Activated naive CD8-positive, alpha-beta T cell treated with anti-CD3 and anti-CD28 coated beads, Interleukin-2, amount 50 U/mL, for 24 hours (primary cell): ENCODE data around the gene MRPS25.

Experiments
- ATAC-seq: fragments of 150-1000 bp; cut with Tn5 transposase; one replicate; pipeline ENCODE4 v1.10.0; 2021
- DNase-seq: peaks from one replicate; pipeline ENCODE4 v3.0.0; 2021
- H3K27ac Mint-ChIP-seq: one replicate; pipeline ENCODE4 v1.8.0; 2021; ENCODE audit warnings: mild to moderate bottlenecking, mixed read lengths
- H3K27me3 Mint-ChIP-seq: one replicate; pipeline ENCODE4 v1.8.0; 2021; ENCODE audit warnings: mixed read lengths
- H3K36me3 Mint-ChIP-seq: one replicate; pipeline ENCODE4 v1.8.0; 2021; ENCODE audit warnings: low read depth, mixed read lengths
- H3K4me1 Mint-ChIP-seq: one replicate; pipeline ENCODE4 v1.8.0; 2021; ENCODE audit warnings: mixed read lengths
- H3K4me3 Mint-ChIP-seq: one replicate; pipeline ENCODE4 v1.8.0; 2021; ENCODE audit warnings: mild to moderate bottlenecking, moderate library complexity, mixed read lengths
- H3K9me3 Mint-ChIP-seq: one replicate; pipeline ENCODE4 v1.8.0; 2021; ENCODE audit warnings: mixed read lengths

The MRPS25 gene

DNA sequence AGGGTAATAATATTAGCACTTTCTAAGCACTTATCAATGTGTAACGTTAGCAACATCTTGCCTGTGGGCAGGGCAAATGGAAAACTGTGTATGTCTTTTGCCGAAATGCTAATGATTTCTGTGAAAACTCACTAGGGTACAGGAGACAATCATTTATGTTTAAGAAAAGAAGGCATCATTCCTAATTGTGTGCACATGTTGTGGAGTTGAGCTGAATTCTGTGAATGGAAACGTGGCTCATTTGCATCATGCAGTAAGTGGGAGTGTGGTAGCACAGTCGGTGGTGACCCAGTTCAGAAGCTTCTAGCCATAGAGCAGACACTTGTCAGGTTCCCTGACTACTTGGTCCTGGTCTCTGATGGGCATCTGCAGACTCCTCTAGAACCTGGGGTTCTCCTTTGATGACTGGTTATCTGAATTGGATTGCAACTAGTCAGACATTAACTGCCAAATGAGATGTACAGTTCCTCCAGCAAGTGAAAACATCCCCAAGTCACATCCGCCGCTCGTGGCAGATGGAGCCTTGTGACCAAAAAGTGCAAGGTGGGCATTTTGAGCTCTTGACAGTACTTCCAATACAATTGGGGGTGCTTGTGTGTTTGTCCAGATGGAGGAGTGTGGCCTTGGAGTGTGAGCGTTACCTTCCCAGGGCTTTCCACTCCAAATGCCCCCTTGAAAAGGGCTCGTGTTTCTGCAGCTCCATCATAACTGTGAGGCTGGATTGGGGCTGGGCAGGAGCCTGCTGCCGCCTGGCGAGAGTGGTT is 21.5 kb downstream of the MRPS25 start:
- H3K4me1 Mint-ChIP-seq = peaks cover 22% of the 10 kb centered on the region
- H3K27me3 Mint-ChIP-seq = no peaks in the 10 kb centered on the region
- peaks cover 67% of the 10 kb centered on the region for H3K36me3 Mint-ChIP-seq
- peak overlapping the region; percentile 51 for H3K27ac Mint-ChIP-seq
- DNase-seq (no peak), ATAC-seq (no peak)
- no peaks in the 10 kb centered on the region for H3K9me3 Mint-ChIP-seq
- H3K4me3 Mint-ChIP-seq = no peak overlapping the region

DNA sequence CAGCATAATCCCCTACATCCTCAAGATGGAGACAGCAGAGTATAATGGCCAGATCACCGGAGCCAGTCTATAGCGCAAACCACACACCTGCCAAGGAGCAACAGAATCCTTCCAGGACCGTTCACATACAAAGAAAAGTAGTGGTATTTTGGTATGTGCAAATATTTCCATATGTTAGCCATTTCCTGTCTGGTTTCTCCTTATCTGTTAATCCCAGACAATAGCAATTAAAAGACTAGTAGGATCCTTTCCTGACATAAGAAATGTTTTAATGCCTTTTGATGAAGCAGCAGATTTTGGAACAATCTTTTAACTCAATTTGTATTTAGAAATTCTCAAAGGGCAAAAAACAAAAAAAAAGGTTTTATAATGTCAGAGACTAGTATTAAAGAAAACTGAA is 22.2 kb downstream of the MRPS25 start:
- ATAC-seq (no peak), DNase-seq (no peak)
- Mint-ChIP-seq H3K4me3 (no peak overlapping the region), H3K4me1 (peaks cover 22% of the 10 kb centered on the region), H3K27me3 (no peaks in the 10 kb centered on the region), H3K9me3 (no peaks in the 10 kb centered on the region), H3K27ac (no peak overlapping the region), H3K36me3 (peaks cover 64% of the 10 kb centered on the region)

DNA sequence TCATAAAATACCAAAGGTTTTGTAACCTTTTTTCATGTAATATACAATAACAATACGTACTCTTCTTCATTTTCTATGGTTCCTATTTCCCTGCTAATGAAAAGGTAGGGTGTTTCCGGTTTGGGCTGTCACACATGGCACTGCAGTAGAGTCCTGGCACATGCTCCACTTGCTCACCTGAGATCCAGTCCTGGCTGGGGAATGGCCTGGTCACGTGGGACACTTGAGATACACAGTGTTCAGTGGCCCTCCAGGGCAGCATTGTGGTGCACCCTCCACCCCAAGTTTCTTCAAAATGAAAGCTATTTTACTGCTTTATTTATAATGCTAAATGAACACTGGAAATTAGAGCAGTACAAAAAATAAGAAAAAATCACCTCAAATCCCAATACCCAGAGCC is 23.2 kb downstream of the MRPS25 start:
- ATAC-seq (no peak), DNase-seq (no peak)
- H3K4me3 Mint-ChIP-seq = no peak overlapping the region
- peaks cover 22% of the 10 kb centered on the region for H3K4me1 Mint-ChIP-seq
- peak overlapping the region; percentile 33 for H3K27ac Mint-ChIP-seq
- H3K36me3 Mint-ChIP-seq = peaks cover 65% of the 10 kb centered on the region
- no peaks in the 10 kb centered on the region for H3K9me3 Mint-ChIP-seq
- no peaks in the 10 kb centered on the region for H3K27me3 Mint-ChIP-seq

DNA sequence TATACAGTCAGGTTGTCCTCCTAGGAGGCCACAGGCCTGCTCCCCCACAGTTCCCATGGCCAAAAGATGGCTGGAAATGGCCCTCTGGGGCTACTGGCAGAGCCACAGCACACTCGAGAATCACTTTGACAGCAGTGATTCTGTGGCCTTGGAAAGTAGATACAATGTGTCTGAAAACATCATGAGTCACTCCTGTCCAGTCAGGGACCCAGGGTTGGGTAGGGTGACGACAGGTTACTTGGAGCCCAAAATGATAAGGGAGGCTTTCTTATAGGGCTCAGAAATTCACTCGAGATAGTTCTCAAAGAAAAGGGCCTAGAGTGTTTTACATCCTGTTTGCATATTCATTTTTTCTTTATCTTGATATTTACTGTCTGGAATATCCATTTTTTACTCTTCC is 24.3 kb downstream of the MRPS25 start:
- ATAC-seq = no peak
- DNase-seq = no peak
- Mint-ChIP-seq H3K36me3 (peaks cover 58% of the 10 kb centered on the region), H3K9me3 (no peaks in the 10 kb centered on the region), H3K27ac (peak overlapping the region; percentile 43), H3K27me3 (no peaks in the 10 kb centered on the region), H3K4me1 (peaks cover 19% of the 10 kb centered on the region), H3K4me3 (no peak overlapping the region)

DNA sequence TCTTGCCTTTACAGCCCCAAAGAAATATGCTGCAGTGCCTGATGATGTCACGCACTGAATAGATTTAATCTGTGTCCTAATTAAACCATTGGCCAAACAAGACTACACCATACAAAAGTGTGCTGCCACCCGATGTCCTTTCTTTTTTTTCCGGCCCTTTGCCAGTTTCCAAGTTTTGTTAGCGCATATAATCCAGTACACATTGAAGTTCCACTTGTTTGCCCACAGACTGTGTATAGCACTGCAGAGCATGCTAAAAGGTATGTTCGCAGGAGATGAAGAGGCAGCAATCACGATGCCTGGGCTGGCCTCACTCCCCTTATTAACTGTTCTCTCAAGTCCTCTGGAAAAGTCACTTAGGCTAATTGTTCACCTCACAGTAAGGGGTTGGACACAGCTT is 26.8 kb downstream of the MRPS25 start:
- ATAC-seq (no peak), DNase-seq (no peak)
- H3K27me3 Mint-ChIP-seq = no peaks in the 10 kb centered on the region
- H3K4me1 Mint-ChIP-seq = peaks cover 6% of the 10 kb centered on the region
- H3K27ac Mint-ChIP-seq = no peak overlapping the region
- no peaks in the 10 kb centered on the region for H3K9me3 Mint-ChIP-seq
- no peak overlapping the region for H3K4me3 Mint-ChIP-seq
- H3K36me3 Mint-ChIP-seq = peaks cover 46% of the 10 kb centered on the region

DNA sequence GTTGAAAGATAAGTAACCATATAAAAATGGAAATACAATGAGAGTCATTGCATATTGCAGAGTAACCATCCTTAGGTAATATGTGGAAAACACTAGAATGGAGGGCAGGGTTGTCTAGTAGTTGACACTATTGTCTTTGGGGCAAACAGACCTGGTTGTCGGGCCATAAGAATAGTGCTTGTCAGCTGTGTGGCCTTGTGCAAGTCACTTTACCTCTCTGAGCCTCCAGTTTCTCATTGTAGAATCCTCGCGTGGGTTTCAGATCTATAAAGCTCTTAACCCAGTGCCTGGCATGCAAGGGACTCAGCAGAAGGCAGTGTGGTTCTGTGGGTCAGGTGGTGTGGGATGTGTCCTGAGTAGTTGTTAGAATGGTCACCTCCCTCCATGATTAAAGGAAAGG is 32.0 kb downstream of the MRPS25 start:
- DNase-seq (no peak), ATAC-seq (no peak)
- Mint-ChIP-seq H3K27ac (no peak overlapping the region), H3K4me1 (no peaks in the 10 kb centered on the region), H3K4me3 (no peak overlapping the region), H3K9me3 (no peaks in the 10 kb centered on the region), H3K27me3 (no peaks in the 10 kb centered on the region), H3K36me3 (peaks cover 33% of the 10 kb centered on the region)

DNA sequence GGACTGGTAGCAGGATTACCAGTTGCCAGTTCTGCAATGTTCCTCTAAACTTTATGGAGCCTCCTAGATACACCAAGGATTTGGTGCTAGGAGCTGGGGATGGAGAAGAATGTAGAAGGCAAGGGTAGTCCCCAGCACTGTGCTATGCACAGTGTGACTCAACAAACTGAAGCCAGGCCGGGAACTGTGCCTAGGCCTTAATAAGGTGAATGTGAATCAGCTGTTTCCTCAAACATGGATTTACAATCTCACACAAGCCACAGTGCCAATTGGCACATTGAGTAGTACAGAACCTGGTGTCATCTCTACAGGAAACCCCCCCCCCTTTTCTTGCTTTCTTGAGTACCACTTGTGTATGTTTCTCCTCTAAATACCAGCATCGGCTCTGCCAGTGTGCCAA is 32.5 kb downstream of the MRPS25 start:
- DNase-seq (no peak), ATAC-seq (no peak)
- Mint-ChIP-seq H3K9me3 (no peaks in the 10 kb centered on the region), H3K27me3 (no peaks in the 10 kb centered on the region), H3K4me3 (no peak overlapping the region), H3K27ac (no peak overlapping the region), H3K4me1 (no peaks in the 10 kb centered on the region), H3K36me3 (peaks cover 33% of the 10 kb centered on the region)

DNA sequence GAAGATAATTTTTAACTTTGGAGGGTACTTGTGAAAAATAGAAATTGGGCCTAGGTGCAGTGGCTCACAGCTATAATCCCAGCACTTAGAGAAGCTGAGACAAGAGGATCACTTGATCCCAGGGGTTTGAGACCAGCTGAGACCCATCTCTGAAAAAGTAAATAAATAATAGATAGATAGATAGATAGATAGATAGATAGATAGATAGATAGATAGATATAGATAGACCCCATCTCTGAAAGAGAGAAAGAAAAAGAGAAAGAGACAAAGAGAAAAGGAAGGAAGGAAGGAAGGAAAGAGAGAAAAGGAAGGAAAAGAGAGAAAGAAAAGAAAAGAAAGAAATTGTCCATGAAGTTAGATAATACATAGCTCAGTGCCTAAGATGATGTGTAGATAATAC is 35.5 kb downstream of the MRPS25 start:
- H3K4me3 Mint-ChIP-seq = no peak overlapping the region
- no peak overlapping the region for H3K27ac Mint-ChIP-seq
- ATAC-seq = no peak
- no peaks in the 10 kb centered on the region for H3K9me3 Mint-ChIP-seq
- H3K27me3 Mint-ChIP-seq = no peaks in the 10 kb centered on the region
- H3K36me3 Mint-ChIP-seq = peaks cover 37% of the 10 kb centered on the region
- no peaks in the 10 kb centered on the region for H3K4me1 Mint-ChIP-seq
- no peak for DNase-seq

DNA sequence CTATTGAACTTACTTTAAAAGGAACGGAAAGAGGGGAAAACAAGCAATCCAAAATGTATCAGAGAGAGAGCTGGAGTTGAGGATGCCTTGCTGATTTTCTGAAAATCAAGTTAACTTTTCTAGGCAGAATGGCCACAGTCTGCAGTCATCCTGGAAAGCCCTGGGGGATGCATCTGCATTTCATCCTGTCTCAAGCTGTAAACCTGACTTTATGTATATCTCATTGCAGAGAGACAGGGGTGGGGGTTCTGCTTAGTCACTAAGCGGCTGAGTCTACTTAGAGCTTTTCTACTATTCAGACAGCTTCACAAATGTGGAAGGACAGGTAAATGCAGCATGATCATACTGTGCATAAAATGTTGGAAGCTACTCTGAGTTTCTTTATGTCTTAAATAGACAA is 41.4 kb downstream of the MRPS25 start:
- Mint-ChIP-seq H3K36me3 (peaks cover 40% of the 10 kb centered on the region), H3K4me1 (no peaks in the 10 kb centered on the region), H3K9me3 (no peaks in the 10 kb centered on the region), H3K4me3 (no peak overlapping the region), H3K27ac (no peak overlapping the region), H3K27me3 (no peaks in the 10 kb centered on the region)
- DNase-seq (no peak), ATAC-seq (no peak)

DNA sequence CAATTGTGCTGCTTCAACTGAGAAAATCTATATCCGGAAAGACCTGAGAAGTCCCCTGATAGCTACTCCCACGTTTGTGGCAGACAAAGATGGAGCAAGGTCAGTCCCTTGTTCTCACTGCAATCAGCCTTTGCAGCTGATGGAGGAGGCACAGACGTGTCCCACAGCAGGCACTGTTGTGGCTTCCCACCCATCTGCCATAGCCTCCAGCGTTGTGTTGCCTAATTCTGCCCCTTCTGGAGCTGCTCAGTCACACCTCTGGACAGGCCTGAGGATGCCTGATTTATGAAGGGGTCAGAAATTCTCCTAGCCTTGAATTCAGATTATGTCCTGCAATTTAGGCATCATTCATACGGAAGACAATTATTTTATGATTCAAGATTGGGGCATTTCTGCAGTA is 41.9 kb downstream of the MRPS25 start:
- Mint-ChIP-seq H3K4me3 (no peak overlapping the region), H3K27ac (no peak overlapping the region), H3K36me3 (peaks cover 40% of the 10 kb centered on the region), H3K27me3 (no peaks in the 10 kb centered on the region), H3K4me1 (no peaks in the 10 kb centered on the region), H3K9me3 (no peaks in the 10 kb centered on the region)
- DNase-seq (no peak), ATAC-seq (no peak)

DNA sequence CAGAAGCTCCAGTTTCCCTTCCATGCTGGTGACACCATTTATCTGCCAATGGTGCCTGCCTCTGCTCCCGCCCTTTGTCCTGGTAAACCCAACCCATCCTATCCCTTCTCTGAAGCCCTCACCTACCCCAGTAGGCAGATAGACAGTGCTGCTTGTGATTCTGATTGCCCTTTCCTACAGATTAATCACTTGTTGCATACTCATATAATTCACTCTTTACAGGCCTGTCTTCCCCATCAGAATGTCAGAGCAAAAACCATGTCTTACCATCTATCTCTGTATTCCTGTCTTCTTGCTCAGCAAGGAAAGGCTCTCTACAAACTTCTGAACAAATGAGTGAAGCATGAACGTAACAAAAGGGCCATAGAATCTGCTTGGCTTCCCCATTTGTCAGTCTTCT is 47.9 kb downstream of the MRPS25 start:
- Mint-ChIP-seq H3K27me3 (no peaks in the 10 kb centered on the region), H3K9me3 (no peaks in the 10 kb centered on the region), H3K4me3 (no peak overlapping the region), H3K4me1 (no peaks in the 10 kb centered on the region), H3K27ac (no peak overlapping the region), H3K36me3 (peaks cover 58% of the 10 kb centered on the region)
- no peak for DNase-seq
- no peak for ATAC-seq

DNA sequence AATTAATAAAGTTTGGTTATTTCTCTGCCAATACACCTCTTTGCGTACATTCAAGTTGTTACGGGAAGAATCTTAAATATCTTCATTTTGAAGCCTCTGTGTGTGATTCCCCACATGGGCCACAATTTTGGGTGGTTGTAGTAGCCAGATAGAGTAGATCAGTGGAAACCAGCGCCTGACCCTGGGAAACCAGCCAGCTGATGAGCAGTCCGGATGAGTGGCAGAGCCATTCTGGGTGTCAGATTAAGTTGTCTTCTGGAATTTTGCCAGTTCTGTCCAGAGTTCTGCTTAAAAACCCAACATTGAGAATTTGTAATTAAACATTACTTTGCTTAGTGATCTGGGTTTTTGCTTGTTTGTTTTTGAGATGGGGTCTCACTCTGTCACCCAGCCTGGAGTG is 49.7 kb downstream of the MRPS25 start:
- Mint-ChIP-seq H3K4me3 (no peak overlapping the region), H3K36me3 (peaks cover 52% of the 10 kb centered on the region), H3K4me1 (peaks cover 10% of the 10 kb centered on the region), H3K27me3 (no peaks in the 10 kb centered on the region), H3K27ac (no peak overlapping the region), H3K9me3 (no peaks in the 10 kb centered on the region)
- ATAC-seq = no peak
- no peak for DNase-seq

DNA sequence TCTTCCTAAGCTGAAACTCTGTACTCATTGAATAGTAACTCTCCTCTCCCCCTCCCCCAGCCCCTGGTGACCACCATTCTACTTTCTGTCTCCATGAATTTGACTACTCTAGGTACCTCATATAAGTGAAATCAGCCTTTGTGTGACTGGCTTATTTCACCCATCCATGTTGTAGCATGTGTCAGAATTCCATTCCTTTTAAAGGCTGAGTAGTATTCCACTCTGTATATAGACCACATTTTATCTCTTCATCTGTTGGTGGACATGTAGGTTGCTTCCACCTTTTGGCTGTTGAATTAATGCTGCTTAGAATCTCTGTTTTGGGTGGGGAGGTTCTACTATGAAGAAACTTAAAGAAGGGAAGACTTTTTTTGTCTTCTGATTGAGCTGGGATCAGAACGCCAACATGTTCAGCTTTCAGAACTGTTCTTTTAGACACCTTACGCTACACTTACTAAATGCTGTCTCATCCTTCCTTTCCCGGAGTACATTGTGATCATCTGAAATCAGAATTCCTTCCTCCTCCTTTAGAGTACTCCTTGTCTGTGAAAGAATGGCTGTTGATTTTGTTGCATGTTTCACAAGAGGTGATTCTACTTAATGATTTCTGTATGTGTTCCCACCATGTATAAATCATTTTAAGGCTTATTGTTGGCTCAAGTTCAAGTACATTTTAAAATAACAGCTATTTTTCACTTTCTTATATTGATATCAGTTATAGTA is 50.3 kb downstream of the MRPS25 start:
- Mint-ChIP-seq H3K27ac (no peak overlapping the region), H3K9me3 (no peaks in the 10 kb centered on the region), H3K36me3 (peaks cover 56% of the 10 kb centered on the region), H3K4me1 (peaks cover 10% of the 10 kb centered on the region), H3K27me3 (no peaks in the 10 kb centered on the region), H3K4me3 (no peak overlapping the region)
- no peak for ATAC-seq
- DNase-seq = no peak

DNA sequence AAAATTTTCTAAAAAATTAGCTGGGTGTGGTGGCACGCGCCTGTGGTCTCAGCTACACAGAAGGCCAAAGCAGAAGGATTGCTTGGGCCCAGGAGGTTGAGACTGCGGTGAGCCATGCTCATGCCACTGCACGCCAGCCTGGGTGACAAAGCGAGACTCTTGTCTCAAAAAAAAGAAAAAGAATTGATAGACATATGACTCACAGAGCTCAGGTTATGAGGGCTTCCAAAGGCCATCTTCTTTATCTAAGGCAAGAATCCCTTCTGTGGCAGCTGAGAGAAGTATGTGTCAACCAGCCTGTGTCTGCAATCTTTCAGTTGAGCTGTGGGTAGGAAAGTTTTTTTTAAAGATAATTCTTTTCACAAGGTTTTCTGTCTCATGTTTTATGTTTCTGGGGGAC is 53.9 kb downstream of the MRPS25 start:
- H3K4me3 Mint-ChIP-seq = no peak overlapping the region
- peaks cover 44% of the 10 kb centered on the region for H3K36me3 Mint-ChIP-seq
- H3K9me3 Mint-ChIP-seq = no peaks in the 10 kb centered on the region
- ATAC-seq (peak; percentile 68), DNase-seq (no peak)
- H3K4me1 Mint-ChIP-seq = peaks cover 10% of the 10 kb centered on the region
- H3K27ac Mint-ChIP-seq = peak overlapping the region; percentile 11
- no peaks in the 10 kb centered on the region for H3K27me3 Mint-ChIP-seq

DNA sequence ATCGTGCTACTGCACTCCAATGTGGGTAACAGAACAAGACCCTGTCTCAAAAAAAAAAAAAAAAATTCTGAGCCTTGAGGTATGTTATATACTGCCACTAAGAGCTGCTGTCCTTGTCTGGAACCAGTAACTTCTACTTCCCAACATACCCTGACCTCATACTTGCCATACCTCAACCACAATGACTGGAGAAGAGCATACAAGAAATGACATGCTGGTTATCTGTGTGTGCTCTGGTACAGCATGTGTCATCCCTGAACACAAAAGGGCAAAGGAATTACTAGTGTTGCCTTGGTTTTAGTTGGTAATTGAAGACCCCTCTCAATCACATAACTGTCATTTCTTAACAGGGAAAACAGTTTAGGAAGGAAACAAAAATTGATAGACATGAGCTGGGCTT is 54.5 kb downstream of the MRPS25 start:
- H3K27me3 Mint-ChIP-seq = no peaks in the 10 kb centered on the region
- peaks cover 43% of the 10 kb centered on the region for H3K36me3 Mint-ChIP-seq
- no peaks in the 10 kb centered on the region for H3K9me3 Mint-ChIP-seq
- DNase-seq = no peak
- H3K4me1 Mint-ChIP-seq = peaks cover 10% of the 10 kb centered on the region
- H3K4me3 Mint-ChIP-seq = no peak overlapping the region
- peak overlapping the region; percentile 11 for H3K27ac Mint-ChIP-seq
- peak; percentile 80 for ATAC-seq
